ENCODE data around the gene HSDL2. TPM values are rescaled to one million over a fixed set of nuclear protein-coding genes. Genes with fewer than 3 reads are reported as not detected.

HSDL2 gene
- total and polyA plus RNA-seq, 2 of the 4 experiments (the other 2 are of a cell fraction): 17.7 to 65.8 TPM

- H2BK120ac ChIP-seq (ENCODE audit: low read depth, low read length): no peak overlapping the region
- intact Hi-C loops (cut with micrococcal nuclease) (loop anchor here (5.0 kb wide), 1 partner anchor 330 kb away; no protein-coding TSS in a partner anchor), dilution Hi-C loops (cut with HindIII; ENCODE audit: low sequenced_read_pairs, unreplicated experiment) (no loop called here), in situ Hi-C loops (cut with MboI; ENCODE audit: low sequenced_read_pairs) (no loop called here)
- H4K91ac ChIP-seq (ENCODE audit: insufficient read depth, low read depth, low read length): no peak overlapping the region
- DNase-seq (no peak), ATAC-seq (ENCODE audit: low read depth) (no peak)
- peaks cover 17 to 67% of the 10 kb centered on the region in 2 experiments for H3K79me1 ChIP-seq (ENCODE audit: low read depth in 1 of 2, low read length in 2 of 2)
- no peak overlapping the region for H2AK5ac ChIP-seq (ENCODE audit: low read depth, low read length)
- no peak overlapping the region for H3K14ac ChIP-seq (replicated peaks; ENCODE audit: low read depth, low read length)
- H4K5ac ChIP-seq (ENCODE audit: low read depth, low read length): no peak overlapping the region
- 0 out of 2 replicates have a peak, but pooled peaks cover 2% of the 10 kb centered on the region for H3K36me3 ChIP-seq (ENCODE audit: control insufficient read depth, insufficient read depth, low read length)
- no peak overlapping the region for H2BK20ac ChIP-seq (ENCODE audit: low read depth, low read length)
- no peak overlapping the region for H4K8ac ChIP-seq (ENCODE audit: low read depth in 2 of 2, low read length in 2 of 2)
- H3K23ac ChIP-seq (ENCODE audit: low read depth, low read length): no peak overlapping the region
- no peaks in the 10 kb centered on the region for H4K20me1 ChIP-seq (ENCODE audit: insufficient read depth, low read length)
- H2AK9ac ChIP-seq (replicated peaks; ENCODE audit: low read depth, low read length, poor library complexity): no peak overlapping the region
- no peak overlapping the region for H2BK15ac ChIP-seq (ENCODE audit: low read depth, low read length)
- BruUV-seq (replicated peaks): no TSS peak
- WGBS, 2 experiments (ENCODE audit: extremely low coverage in 2 of 2, insufficient read length in 1 of 2): no CpG with 5 or more reads among the region's 11 CpGs
- no peak overlapping the region; the same call in 1 of the 2 replicates for H3K4me2 ChIP-seq (ENCODE audit: low read depth, low read length)
- no peak overlapping the region for H3K4ac ChIP-seq (ENCODE audit: low read depth, low read length)
- no peak overlapping the region for H3K56ac ChIP-seq (ENCODE audit: extremely low read depth, insufficient read depth, low read length)
- H2BK5ac ChIP-seq (ENCODE audit: low read depth, low read length, poor library complexity, severe bottlenecking): no peak overlapping the region
- no peak overlapping the region for H3K4me3 ChIP-seq (ENCODE audit: insufficient read depth, low read depth, low read length)
- H3K18ac ChIP-seq (ENCODE audit: low read depth, low read length): no peak overlapping the region
- ChIA-PET CTCF (no interaction called here), POLR2A (ENCODE audit: unreplicated experiment) (no interaction called here)
- no peak overlapping the region for H2AFZ ChIP-seq (replicated peaks; ENCODE audit: low read length, poor library complexity)
- TF ChIP-seq CHD1 (IDR thresholded peaks at IDR 0.05; ENCODE audit: low read depth, low read length): no peak
- no peak for TF ChIP-seq RAD21 (IDR thresholded peaks at IDR 0.05; ENCODE audit: low read length)
- TF ChIP-seq FOS (IDR thresholded peaks at IDR 0.05; ENCODE audit: low read depth, low read length): no peak
- TF ChIP-seq MXI1 (IDR thresholded peaks at IDR 0.05; ENCODE audit: borderline replicate concordance, low read depth, low read length): no peak
- TF ChIP-seq CEBPB (IDR thresholded peaks at IDR 0.05; ENCODE audit: low read depth, low read length): no peak
- no peak for TF ChIP-seq RCOR1 (IDR thresholded peaks at IDR 0.05; ENCODE audit: insufficient replicate concordance, low read length)
- TF ChIP-seq USF2 (IDR thresholded peaks at IDR 0.05; ENCODE audit: low read depth, low read length): no peak
- no peak for TF ChIP-seq RFX5 (IDR thresholded peaks at IDR 0.05; ENCODE audit: low read depth, low read length)
- TF ChIP-seq CTCF (conservative IDR thresholded peaks at IDR 0.05; ENCODE audit: low read depth, low read length): no peak
- no peak for TF ChIP-seq MAFK (IDR thresholded peaks at IDR 0.05; ENCODE audit: low read depth, low read length)
- TF ChIP-seq ELK1 (IDR thresholded peaks at IDR 0.05; ENCODE audit: borderline replicate concordance, low read depth, low read length): no peak
- no peak for TF ChIP-seq BHLHE40 (IDR thresholded peaks at IDR 0.05; ENCODE audit: low read depth, low read length)
- no peak for TF ChIP-seq NFE2L2 (IDR thresholded peaks at IDR 0.05; ENCODE audit: low read depth, low read length)
- no peak overlapping the region; the same call in 1 of the 2 replicates for H3K27ac ChIP-seq (ENCODE audit: insufficient read depth, low read length)
- no peak overlapping the region for H3K9ac ChIP-seq (ENCODE audit: low read depth, low read length)
- no peaks in the 10 kb centered on the region for H3K9me3 ChIP-seq (ENCODE audit: control insufficient read depth, insufficient read depth, low read length)
- H3K9me1 ChIP-seq (ENCODE audit: insufficient read depth, low read length): no peaks in the 10 kb centered on the region; the same call in 1 of the 2 replicates
- H3K27me3 ChIP-seq (ENCODE audit: control insufficient read depth, insufficient read depth, low read length): no peaks in the 10 kb centered on the region
- H3K4me1 ChIP-seq (ENCODE audit: control insufficient read depth, insufficient read depth, low read length): peaks cover 3% of the 10 kb centered on the region; the same call in 1 of the 2 replicates
Measured at GRCh38 chr9:112382501-112383364, 2.8 kb downstream of the HSDL2 start.
